ENCODE measurements around the gene SOWAHC. TPM values are rescaled to one million over a fixed set of nuclear protein-coding genes. Genes with fewer than 3 reads are reported as not detected.
"Not testable (repeated sequence)": the region's sequence is repeated elsewhere in the genome, so short reads cannot be mapped to it uniquely, and the experiment has no call there.

The SOWAHC gene
- total RNA-seq, 2 experiments from 2014 or later = 0.29 TPM

GRCh38 chr2:109616184-109616583 lies 2.0 kb downstream of the SOWAHC start:
- ATAC-seq = no peak
- ChIA-PET CTCF (no interaction called here), POLR2A (no interaction called here)
- intact Hi-C loops (cut with micrococcal nuclease) = no loop called here
- no peak for TF ChIP-seq CTCF (IDR thresholded peaks at IDR 0.05)
- Mint-ChIP-seq H3K4me1 (ENCODE audit: low read depth) (peaks cover 8% of the 10 kb centered on the region), H3K36me3 (ENCODE audit: low read depth) (peaks cover 2% of the 10 kb centered on the region), H3K27me3 (peaks cover 55% of the 10 kb centered on the region), H3K4me3 (no peak overlapping the region), H3K9me3 (peaks cover 2% of the 10 kb centered on the region), H3K27ac (no peak overlapping the region)
- DNase-seq = no peak

GRCh38 chr2:109619032-109619615 lies 5.0 kb downstream of the SOWAHC start:
- H3K4me1 Mint-ChIP-seq (ENCODE audit: low read depth) = no peaks in the 10 kb centered on the region
- H3K36me3 Mint-ChIP-seq (ENCODE audit: low read depth) = no peaks in the 10 kb centered on the region
- H3K9me3 Mint-ChIP-seq = no peaks in the 10 kb centered on the region
- no peak for ATAC-seq
- no peak overlapping the region for H3K27ac Mint-ChIP-seq
- H3K4me3 Mint-ChIP-seq = no peak overlapping the region
- TF ChIP-seq CTCF (IDR thresholded peaks at IDR 0.05) = no peak
- POLR2A ChIA-PET = no interaction called here
- CTCF ChIA-PET = no interaction called here
- H3K27me3 Mint-ChIP-seq = peaks cover 43% of the 10 kb centered on the region
- intact Hi-C loops (cut with micrococcal nuclease) = no loop called here
- DNase-seq = no peak

GRCh38 chr2:109623297-109623696 lies 9.1 kb downstream of the SOWAHC start:
- no peak for TF ChIP-seq CTCF (IDR thresholded peaks at IDR 0.05)
- ATAC-seq = no peak
- Mint-ChIP-seq H3K4me3 (no peak overlapping the region), H3K4me1 (ENCODE audit: low read depth) (no peaks in the 10 kb centered on the region), H3K27ac (no peak overlapping the region), H3K9me3 (no peaks in the 10 kb centered on the region), H3K36me3 (ENCODE audit: low read depth) (no peaks in the 10 kb centered on the region), H3K27me3 (peaks cover 28% of the 10 kb centered on the region)
- CTCF ChIA-PET = interaction anchor here (0.7 kb wide), 1 partner anchor 17 kb away, joined by 3 read pairs; no protein-coding TSS in a partner anchor
- POLR2A ChIA-PET = no interaction called here
- intact Hi-C loops (cut with micrococcal nuclease) = no loop called here
- no peak for DNase-seq

GRCh38 chr2:109623923-109624322 lies 9.8 kb downstream of the SOWAHC start:
- no peak for TF ChIP-seq CTCF (IDR thresholded peaks at IDR 0.05)
- ATAC-seq (no peak), DNase-seq (no peak)
- no peaks in the 10 kb centered on the region for H3K9me3 Mint-ChIP-seq
- H3K27ac Mint-ChIP-seq = no peak overlapping the region
- intact Hi-C loops (cut with micrococcal nuclease) = no loop called here
- CTCF ChIA-PET = interaction anchor here (0.7 kb wide), 1 partner anchor 18 kb away, joined by 3 read pairs; no protein-coding TSS in a partner anchor
- POLR2A ChIA-PET = no interaction called here
- no peak overlapping the region for H3K4me3 Mint-ChIP-seq
- H3K27me3 Mint-ChIP-seq = peaks cover 30% of the 10 kb centered on the region
- no peaks in the 10 kb centered on the region for H3K36me3 Mint-ChIP-seq (ENCODE audit: low read depth)
- no peaks in the 10 kb centered on the region for H3K4me1 Mint-ChIP-seq (ENCODE audit: low read depth)

GRCh38 chr2:109624339-109624738 lies 10.2 kb downstream of the SOWAHC start:
- ATAC-seq (no peak), DNase-seq (no peak)
- H3K4me1 Mint-ChIP-seq (ENCODE audit: low read depth) = no peaks in the 10 kb centered on the region
- no peak for TF ChIP-seq CTCF (IDR thresholded peaks at IDR 0.05)
- no peak overlapping the region for H3K27ac Mint-ChIP-seq
- intact Hi-C loops (cut with micrococcal nuclease) = no loop called here
- H3K9me3 Mint-ChIP-seq = no peaks in the 10 kb centered on the region
- no peaks in the 10 kb centered on the region for H3K36me3 Mint-ChIP-seq (ENCODE audit: low read depth)
- peaks cover 26% of the 10 kb centered on the region for H3K27me3 Mint-ChIP-seq
- no peak overlapping the region for H3K4me3 Mint-ChIP-seq
- POLR2A ChIA-PET = no interaction called here
- CTCF ChIA-PET = no interaction called here

GRCh38 chr2:109628321-109628720 lies 14.2 kb downstream of the SOWAHC start:
- H3K27ac Mint-ChIP-seq; H3K9me3 Mint-ChIP-seq; H3K4me1 Mint-ChIP-seq (ENCODE audit: low read depth); DNase-seq; intact Hi-C loops (cut with micrococcal nuclease); POLR2A ChIA-PET; H3K4me3 Mint-ChIP-seq; H3K36me3 Mint-ChIP-seq (ENCODE audit: low read depth); ATAC-seq: not testable (repeated sequence)
- H3K27me3 Mint-ChIP-seq = peaks cover 16% of the 10 kb centered on the region
- CTCF ChIA-PET = interaction anchor here (1.1 kb wide), 1 partner anchor 57 kb away, joined by 3 read pairs; no protein-coding TSS in a partner anchor
